ENCODE measurements around the gene ELOVL1. TPM values are rescaled to one million over a fixed set of nuclear protein-coding genes. Genes with fewer than 3 reads are reported as not detected.

Gene ELOVL1
- total RNA-seq, 1 experiment from 2014 or later, result 91.3 TPM

DNA sequence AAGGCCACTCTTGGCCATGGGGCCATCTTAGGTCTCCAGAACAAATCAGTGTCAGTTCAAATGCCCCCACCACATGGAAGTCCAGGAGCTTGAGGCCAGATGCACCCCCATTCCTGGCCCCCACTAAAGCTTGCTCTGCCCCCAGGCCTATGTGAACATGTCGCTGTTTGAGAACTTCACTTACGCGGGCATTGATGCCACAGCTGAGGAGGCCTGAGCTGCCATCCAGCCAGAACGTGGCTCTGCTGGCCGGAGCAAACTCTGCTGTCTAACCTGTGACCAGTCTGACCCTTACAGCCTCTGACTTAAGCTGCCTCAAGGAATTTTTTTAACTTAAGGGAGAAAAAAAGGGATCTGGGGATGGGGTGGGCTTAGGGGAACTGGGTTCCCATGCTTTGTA, 45.3 kb downstream of the ELOVL1 start:
- intact Hi-C loops (cut with micrococcal nuclease), result no loop called here
- peaks cover 0 to 27% of the 10 kb centered on the region in 2 experiments; a peak in 2 of 4 replicates for H3K4me1 ChIP-seq (ENCODE audit: control insufficient read depth in 1 of 2, insufficient read depth in 2 of 2, low read length in 2 of 2)
- no peaks in the 10 kb centered on the region for H3K27me3 ChIP-seq (ENCODE audit: insufficient read depth, low read length)
- H3K27ac ChIP-seq (ENCODE audit: low read depth, low read length), result no peak overlapping the region
- no peak overlapping the region for H2AFZ ChIP-seq (ENCODE audit: low read depth, low read length, poor library complexity, severe bottlenecking)
- RAD21 ChIA-PET (ENCODE audit: low non-redundant PET in 1 of 2, low total read pairs in 2 of 2, uncharacterized antibody in 2 of 2, unreplicated experiment in 2 of 2), result no interaction called here
- CTCF ChIA-PET, result no interaction called here
- H3K4me2 ChIP-seq (ENCODE audit: low read length), result no peak overlapping the region
- DNase-seq (ENCODE audit: low read depth, low spot score), result no peak
- no peak overlapping the region for H3K4me3 ChIP-seq (replicated peaks in 1 of 2; ENCODE audit: low read depth in 1 of 2, low read length in 2 of 2)
- no peaks in the 10 kb centered on the region for H4K20me1 ChIP-seq (ENCODE audit: insufficient read depth)
- POLR2A ChIA-PET, result no interaction called here
- no peaks in the 10 kb centered on the region for H3K9me2 ChIP-seq (ENCODE audit: insufficient read depth)
- no TSS peak for BruUV-seq (replicated peaks)
- no peak overlapping the region for H3K9ac ChIP-seq (ENCODE audit: low read length)
- peaks cover under 1 to 3% of the 10 kb centered on the region in 2 experiments; a peak in 3 of 4 replicates for H3K9me3 ChIP-seq (ENCODE audit: control insufficient read depth in 1 of 2, insufficient read depth in 1 of 2, low read depth in 1 of 2, low read length in 2 of 2)
- no peak for ATAC-seq
- no peaks in the 10 kb centered on the region for H3K36me3 ChIP-seq (ENCODE audit: control insufficient read depth in 1 of 2, insufficient read depth in 2 of 2, low read length in 2 of 2)
- TF ChIP-seq FOSL1 (IDR thresholded peaks at IDR 0.05; ENCODE audit: low read depth), result no peak
- TF ChIP-seq RAD21 (IDR thresholded peaks at IDR 0.05; ENCODE audit: low read depth), result no peak
- TF ChIP-seq, protein P1, sequence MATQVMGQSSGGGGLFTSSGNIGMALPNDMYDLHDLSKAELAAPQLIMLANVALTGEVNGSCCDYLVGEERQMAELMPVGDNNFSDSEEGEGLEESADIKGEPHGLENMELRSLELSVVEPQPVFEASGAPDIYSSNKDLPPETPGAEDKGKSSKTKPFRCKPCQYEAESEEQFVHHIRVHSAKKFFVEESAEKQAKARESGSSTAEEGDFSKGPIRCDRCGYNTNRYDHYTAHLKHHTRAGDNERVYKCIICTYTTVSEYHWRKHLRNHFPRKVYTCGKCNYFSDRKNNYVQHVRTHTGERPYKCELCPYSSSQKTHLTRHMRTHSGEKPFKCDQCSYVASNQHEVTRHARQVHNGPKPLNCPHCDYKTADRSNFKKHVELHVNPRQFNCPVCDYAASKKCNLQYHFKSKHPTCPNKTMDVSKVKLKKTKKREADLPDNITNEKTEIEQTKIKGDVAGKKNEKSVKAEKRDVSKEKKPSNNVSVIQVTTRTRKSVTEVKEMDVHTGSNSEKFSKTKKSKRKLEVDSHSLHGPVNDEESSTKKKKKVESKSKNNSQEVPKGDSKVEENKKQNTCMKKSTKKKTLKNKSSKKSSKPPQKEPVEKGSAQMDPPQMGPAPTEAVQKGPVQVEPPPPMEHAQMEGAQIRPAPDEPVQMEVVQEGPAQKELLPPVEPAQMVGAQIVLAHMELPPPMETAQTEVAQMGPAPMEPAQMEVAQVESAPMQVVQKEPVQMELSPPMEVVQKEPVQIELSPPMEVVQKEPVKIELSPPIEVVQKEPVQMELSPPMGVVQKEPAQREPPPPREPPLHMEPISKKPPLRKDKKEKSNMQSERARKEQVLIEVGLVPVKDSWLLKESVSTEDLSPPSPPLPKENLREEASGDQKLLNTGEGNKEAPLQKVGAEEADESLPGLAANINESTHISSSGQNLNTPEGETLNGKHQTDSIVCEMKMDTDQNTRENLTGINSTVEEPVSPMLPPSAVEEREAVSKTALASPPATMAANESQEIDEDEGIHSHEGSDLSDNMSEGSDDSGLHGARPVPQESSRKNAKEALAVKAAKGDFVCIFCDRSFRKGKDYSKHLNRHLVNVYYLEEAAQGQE (IDR thresholded peaks at IDR 0.05; ENCODE audit: low read depth), result no peak
- TF ChIP-seq SRF (IDR thresholded peaks at IDR 0.05; ENCODE audit: low read depth), result no peak
- TF ChIP-seq, protein P2, sequence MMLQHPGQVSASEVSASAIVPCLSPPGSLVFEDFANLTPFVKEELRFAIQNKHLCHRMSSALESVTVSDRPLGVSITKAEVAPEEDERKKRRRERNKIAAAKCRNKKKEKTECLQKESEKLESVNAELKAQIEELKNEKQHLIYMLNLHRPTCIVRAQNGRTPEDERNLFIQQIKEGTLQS (IDR thresholded peaks at IDR 0.05), result no peak
- TF ChIP-seq POLR2A (IDR thresholded peaks at IDR 0.05; ENCODE audit: borderline replicate concordance, extremely low read depth, insufficient read depth, insufficient read length), result no peak
- TF ChIP-seq, protein P3, sequence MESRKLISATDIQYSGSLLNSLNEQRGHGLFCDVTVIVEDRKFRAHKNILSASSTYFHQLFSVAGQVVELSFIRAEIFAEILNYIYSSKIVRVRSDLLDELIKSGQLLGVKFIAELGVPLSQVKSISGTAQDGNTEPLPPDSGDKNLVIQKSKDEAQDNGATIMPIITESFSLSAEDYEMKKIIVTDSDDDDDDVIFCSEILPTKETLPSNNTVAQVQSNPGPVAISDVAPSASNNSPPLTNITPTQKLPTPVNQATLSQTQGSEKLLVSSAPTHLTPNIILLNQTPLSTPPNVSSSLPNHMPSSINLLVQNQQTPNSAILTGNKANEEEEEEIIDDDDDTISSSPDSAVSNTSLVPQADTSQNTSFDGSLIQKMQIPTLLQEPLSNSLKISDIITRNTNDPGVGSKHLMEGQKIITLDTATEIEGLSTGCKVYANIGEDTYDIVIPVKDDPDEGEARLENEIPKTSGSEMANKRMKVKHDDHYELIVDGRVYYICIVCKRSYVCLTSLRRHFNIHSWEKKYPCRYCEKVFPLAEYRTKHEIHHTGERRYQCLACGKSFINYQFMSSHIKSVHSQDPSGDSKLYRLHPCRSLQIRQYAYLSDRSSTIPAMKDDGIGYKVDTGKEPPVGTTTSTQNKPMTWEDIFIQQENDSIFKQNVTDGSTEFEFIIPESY (IDR thresholded peaks at IDR 0.05; ENCODE audit: extremely low read depth, insufficient replicate concordance, low read length), result no peak
- no peak for TF ChIP-seq EGR1 (IDR thresholded peaks at IDR 0.05; ENCODE audit: low read depth)
- no peak for TF ChIP-seq POLR2AphosphoS5 (IDR thresholded peaks at IDR 0.05; ENCODE audit: low read depth, low read length)
- no peak for TF ChIP-seq ZNF274 (IDR thresholded peaks at IDR 0.05; ENCODE audit: low read depth, low read length)
- no peak for TF ChIP-seq CEBPB (IDR thresholded peaks at IDR 0.05; ENCODE audit: low read depth)
- H3K79me2 ChIP-seq (ENCODE audit: insufficient read depth, low read length), result no peaks in the 10 kb centered on the region
